ENCODE results near the gene NUDT16L1. TPM values are rescaled to one million over a fixed set of nuclear protein-coding genes. Genes with fewer than 3 reads are reported as not detected.

The NUDT16L1 gene
- polyA plus RNA-seq, 1 donor from 2014 or later: 125 TPM

DNA sequence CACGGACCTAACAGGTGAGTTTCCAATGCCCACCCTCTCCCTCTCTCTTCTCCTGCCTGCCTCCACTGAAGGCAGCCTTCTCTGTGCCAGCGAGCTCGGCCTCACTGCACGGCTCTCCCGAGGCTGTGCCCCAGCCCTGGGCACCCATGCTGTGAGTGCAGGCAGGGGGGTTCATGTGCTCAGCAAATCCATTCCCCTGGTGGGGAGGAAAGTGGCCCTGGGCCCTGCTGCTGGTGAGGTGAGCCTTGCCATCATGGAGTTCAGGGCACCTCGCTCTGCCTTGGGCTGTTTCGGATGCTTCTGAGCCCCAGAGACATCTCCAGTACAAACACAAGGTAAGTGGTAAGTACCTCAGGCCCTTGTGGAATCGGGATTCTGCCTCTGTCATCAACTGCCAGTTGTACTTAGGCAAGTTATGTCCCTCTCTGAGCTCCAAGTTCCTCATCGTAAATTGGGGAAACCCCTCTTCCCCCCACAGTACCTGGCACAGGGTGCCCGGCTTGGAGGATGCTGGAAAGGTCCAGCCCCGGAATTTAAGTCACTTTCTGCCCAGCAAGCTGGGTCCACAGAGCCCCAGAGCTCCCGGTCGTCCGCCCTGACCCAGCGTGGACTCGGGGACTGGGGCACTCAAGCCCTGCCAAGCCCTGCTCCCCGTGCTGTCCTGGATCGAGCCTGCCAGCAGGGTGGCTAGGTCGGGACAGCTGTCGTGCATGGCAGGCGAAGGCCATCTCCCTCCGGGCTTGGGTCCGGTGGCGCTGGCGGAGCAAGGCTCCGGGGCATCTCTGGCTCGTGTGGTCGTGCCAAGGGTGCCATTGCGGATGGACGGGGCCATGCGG lies 684 bp upstream of the NUDT16L1 start:
- Histone ChIP-seq H3K4me2 (ENCODE audit: low read length) (peak overlapping the region; percentile 28), H3K27ac (ENCODE audit: low read length) (peak overlapping the region; percentile 72), H4K20me1 (ENCODE audit: insufficient read depth) (no peaks in the 10 kb centered on the region), H3K27me3 (ENCODE audit: insufficient read depth, low read depth, low read length) (no peaks in the 10 kb centered on the region), H3K9ac (ENCODE audit: low read length) (peak overlapping the region; percentile 71), H3K79me2 (replicated peaks; ENCODE audit: insufficient read depth, low read length) (no peaks in the 10 kb centered on the region), H3F3A (ENCODE audit: insufficient read depth, low read length, poor library complexity, severe bottlenecking) (no peaks in the 10 kb centered on the region), H3K36me3 (ENCODE audit: insufficient read depth, low read length) (no peaks in the 10 kb centered on the region), H3K9me3 (ENCODE audit: low read length) (no peaks in the 10 kb centered on the region), H3K9me2 (ENCODE audit: insufficient read depth, low read length) (no peaks in the 10 kb centered on the region), H2AFZ (ENCODE audit: low read depth, low read length) (peak overlapping the region; percentile 49), H3K4me3 (ENCODE audit: low read length) (peak overlapping the region; percentile 91)
- TF ChIP-seq SMC3 (conservative IDR thresholded peaks at IDR 0.05; ENCODE audit: poor library complexity) (no peak), EP300 (conservative IDR thresholded peaks at IDR 0.05; ENCODE audit: poor library complexity, severe bottlenecking) (no peak), EZH2 (IDR thresholded peaks at IDR 0.05; ENCODE audit: borderline replicate concordance, insufficient read depth, low read length, poor library complexity, severe bottlenecking) (no peak), TAF1 (IDR thresholded peaks at IDR 0.05; ENCODE audit: low read depth) (no peak), POLR2AphosphoS5 (IDR thresholded peaks at IDR 0.05) (no peak), CTCF (IDR thresholded peaks at IDR 0.05; ENCODE audit: poor library complexity, severe bottlenecking) (no peak), MXI1 (conservative IDR thresholded peaks at IDR 0.05; ENCODE audit: poor library complexity, severe bottlenecking) (no peak), RAD21 (conservative IDR thresholded peaks at IDR 0.05) (no peak), REST (IDR thresholded peaks at IDR 0.05; ENCODE audit: borderline replicate concordance) (no peak)

- Histone ChIP-seq H2AFZ (ENCODE audit: low read depth, low read length) (no peak overlapping the region), H3K36me3 (ENCODE audit: insufficient read depth, low read length) (no peaks in the 10 kb centered on the region), H3F3A (ENCODE audit: insufficient read depth, low read length, poor library complexity, severe bottlenecking) (no peaks in the 10 kb centered on the region), H3K79me2 (replicated peaks; ENCODE audit: insufficient read depth, low read length) (no peaks in the 10 kb centered on the region), H3K4me2 (ENCODE audit: low read length) (no peak overlapping the region), H3K27ac (ENCODE audit: low read length) (peak overlapping the region; percentile 78), H3K9me2 (ENCODE audit: insufficient read depth, low read length) (no peaks in the 10 kb centered on the region), H3K27me3 (ENCODE audit: insufficient read depth, low read depth, low read length) (no peaks in the 10 kb centered on the region), H4K20me1 (ENCODE audit: insufficient read depth) (no peaks in the 10 kb centered on the region), H3K9me3 (ENCODE audit: low read length) (no peaks in the 10 kb centered on the region), H3K9ac (ENCODE audit: low read length) (peak overlapping the region; percentile 83), H3K4me3 (ENCODE audit: low read length) (peak overlapping the region; percentile 91)
- no peak for TF ChIP-seq EZH2 (IDR thresholded peaks at IDR 0.05; ENCODE audit: borderline replicate concordance, insufficient read depth, low read length, poor library complexity, severe bottlenecking)
- no peak for TF ChIP-seq RAD21 (conservative IDR thresholded peaks at IDR 0.05)
- peak; percentile 72 for TF ChIP-seq MXI1 (conservative IDR thresholded peaks at IDR 0.05; ENCODE audit: poor library complexity, severe bottlenecking)
- TF ChIP-seq SMC3 (conservative IDR thresholded peaks at IDR 0.05; ENCODE audit: poor library complexity): no peak
Measured at GRCh38 chr16:4693956-4694641, 737 bp downstream of the NUDT16L1 start.
